Astrocyte (in vitro differentiated cells and primary cell): ENCODE data around the gene PRKCE. TPM values are rescaled to one million over a fixed set of nuclear protein-coding genes. Genes with fewer than 3 reads are reported as not detected.

Source experiments
- DNase-seq: peaks from one replicate; pipeline ENCODE4 v3.0.0-alpha.2; 2010; ENCODE audit warnings: low read depth
- FAIRE-seq: peaks from 2 replicates; lab custom pipeline; 2011; peaks lifted over from hg19 to GRCh38; lab: Jason Lieb, UNC
- H2AFZ ChIP-seq: 2 replicates; pipeline ENCODE4 v1.6.0; 2012; ENCODE audit warnings: low read depth, low read length, inconsistent platforms
- H3K27ac ChIP-seq: 2 replicates; pipeline ENCODE4 v1.5.1; 2011; ENCODE audit warnings: low read depth, low read length, inconsistent platforms
- H3K27me3 ChIP-seq: 2 replicates; pipeline ENCODE4 v1.6.0; 2011; ENCODE audit warnings: low read length, inconsistent platforms; ENCODE audit not compliant: insufficient read depth
- H3K36me3 ChIP-seq: 2 replicates; pipeline ENCODE4 v1.5.1; 2011; ENCODE audit warnings: low read length, inconsistent platforms; ENCODE audit not compliant: insufficient read depth
- H3K4me1 ChIP-seq: 2 replicates; pipeline ENCODE4 v1.5.1; 2011; ENCODE audit warnings: low read length, inconsistent platforms; ENCODE audit not compliant: insufficient read depth
- H3K4me2 ChIP-seq: 2 replicates; pipeline ENCODE4 v1.6.0; 2012; ENCODE audit warnings: low read length, inconsistent platforms
- H3K4me3 ChIP-seq: 2 replicates; pipeline ENCODE4 v1.5.1; 2011; ENCODE audit warnings: low read depth, mild to moderate bottlenecking, low read length, inconsistent platforms; ENCODE audit not compliant: insufficient read depth
- H3K79me2 ChIP-seq: 2 replicates; pipeline ENCODE4 v1.6.0; 2012; ENCODE audit warnings: mild to moderate bottlenecking, low read length, inconsistent platforms; ENCODE audit not compliant: insufficient read depth
- H3K9ac ChIP-seq: 2 replicates; pipeline ENCODE4 v1.6.0; 2012; ENCODE audit warnings: mild to moderate bottlenecking, low read length, inconsistent platforms
- H3K9me3 ChIP-seq: 2 replicates; pipeline ENCODE4 v1.5.1; 2012; ENCODE audit warnings: low read depth, mild to moderate bottlenecking, low read length, inconsistent platforms; ENCODE audit not compliant: insufficient read depth
- H4K20me1 ChIP-seq: 2 replicates; pipeline ENCODE4 v1.6.0; 2012; ENCODE audit warnings: low read length, inconsistent platforms; ENCODE audit not compliant: insufficient read depth
- H3K27ac Mint-ChIP-seq: one replicate; pipeline ENCODE4 v1.8.0; 2021; ENCODE audit warnings: mild to moderate bottlenecking, mixed read lengths; ENCODE audit not compliant: unreplicated experiment
- H3K27me3 Mint-ChIP-seq: one replicate; pipeline ENCODE4 v1.8.0; 2021; ENCODE audit warnings: low read depth, mixed read lengths; ENCODE audit not compliant: unreplicated experiment
- H3K36me3 Mint-ChIP-seq: one replicate; pipeline ENCODE4 v1.8.0; 2021; ENCODE audit warnings: low read depth, mixed read lengths; ENCODE audit not compliant: unreplicated experiment
- H3K4me1 Mint-ChIP-seq: one replicate; pipeline ENCODE4 v1.8.0; 2021; ENCODE audit warnings: low read depth, mixed read lengths; ENCODE audit not compliant: unreplicated experiment
- H3K4me3 Mint-ChIP-seq: one replicate; pipeline ENCODE4 v1.8.0; 2021; ENCODE audit warnings: mild to moderate bottlenecking, moderate library complexity, mixed read lengths; ENCODE audit not compliant: unreplicated experiment
- H3K9me3 Mint-ChIP-seq: one replicate; pipeline ENCODE4 v1.8.0; 2021; ENCODE audit warnings: mild to moderate bottlenecking, mixed read lengths; ENCODE audit not compliant: unreplicated experiment
- CTCF ChIP-seq: IDR thresholded peaks from 2 replicates; pipeline ENCODE4 v1.5.1; 2011; ENCODE audit warnings: low read depth, mild to moderate bottlenecking, inconsistent platforms, low read length, moderate library complexity; ENCODE audit not compliant: insufficient read depth
- EZH2 ChIP-seq: IDR thresholded peaks from 2 replicates; pipeline ENCODE4 v1.6.1; 2012; ENCODE audit warnings: mild to moderate bottlenecking, low read length, inconsistent platforms; ENCODE audit not compliant: insufficient read depth
- total RNA-seq: library from RNA; stranded (reverse); gene quantifications from 2 replicates; pipeline ENCODE4 v1.2.1, GENCODE V29; 2021

PRKCE gene
- total RNA-seq, 1 donor from 2014 or later = 12.8 TPM

DNA sequence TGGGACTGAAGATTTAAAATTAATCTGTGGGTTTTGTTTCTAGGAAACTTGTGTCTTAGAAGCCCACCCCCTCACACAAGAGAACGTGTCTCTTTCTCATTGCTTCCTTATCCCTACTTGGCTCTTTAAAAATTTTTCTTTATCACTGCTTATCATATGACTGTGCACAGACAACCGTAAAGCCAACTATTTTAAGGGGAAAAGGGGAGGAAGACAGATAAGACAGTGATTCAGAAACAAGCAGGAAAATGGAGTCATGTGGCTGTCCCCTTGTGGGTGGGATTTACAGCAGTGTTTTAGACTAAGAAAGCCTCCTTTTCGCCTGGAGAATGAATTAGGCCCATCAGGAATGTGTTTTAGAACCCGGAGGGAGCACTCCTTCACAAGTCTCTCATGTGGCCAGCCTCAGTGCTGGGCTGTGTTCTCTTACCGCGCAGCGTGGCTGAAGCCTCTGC, 17.6 kb downstream of the PRKCE start:
- peak overlapping the region; percentile 67 for H3K27ac ChIP-seq
- TF ChIP-seq CTCF (no peak), EZH2 (no peak)
- no peaks in the 10 kb centered on the region for H3K9me3 Mint-ChIP-seq

DNA sequence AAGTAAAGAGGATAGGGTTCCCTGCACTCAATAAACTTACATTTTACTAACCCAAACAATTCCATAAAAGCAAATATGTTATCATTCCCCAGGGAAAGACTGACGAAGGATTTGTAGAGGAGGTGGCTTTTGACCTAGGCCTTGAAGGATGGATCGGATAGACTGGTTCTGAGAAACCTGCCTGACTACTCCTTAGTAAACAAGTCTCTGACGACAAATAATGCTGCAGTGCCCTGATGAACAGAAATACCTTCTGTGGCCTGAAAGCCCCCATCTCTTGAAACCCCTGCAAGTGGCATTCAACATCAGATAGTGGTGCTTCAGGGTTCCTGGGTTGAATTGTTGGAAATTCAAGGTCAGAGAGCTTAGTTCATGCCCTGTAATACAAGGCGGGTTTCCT, 19.2 kb downstream of the PRKCE start:
- no peak overlapping the region for H3K27ac ChIP-seq
- DNase-seq (no peak), FAIRE-seq (no peak)
- no peaks in the 10 kb centered on the region for H3K9me3 ChIP-seq
- H3K4me2 ChIP-seq = no peak overlapping the region
- no peak for TF ChIP-seq CTCF
- no peak for TF ChIP-seq EZH2
- H3K9ac ChIP-seq = no peak overlapping the region
- no peaks in the 10 kb centered on the region for H3K36me3 ChIP-seq
- Mint-ChIP-seq H3K9me3 (no peaks in the 10 kb centered on the region), H3K4me1 (peaks cover 20% of the 10 kb centered on the region), H3K36me3 (no peaks in the 10 kb centered on the region), H3K4me3 (no peak overlapping the region), H3K27ac (no peak overlapping the region), H3K27me3 (no peaks in the 10 kb centered on the region)
- H3K4me3 ChIP-seq = no peak overlapping the region
- H3K4me1 ChIP-seq = peaks cover 12% of the 10 kb centered on the region
- no peak overlapping the region for H2AFZ ChIP-seq
- H4K20me1 ChIP-seq = peaks cover 8% of the 10 kb centered on the region
- H3K79me2 ChIP-seq = peaks cover 5% of the 10 kb centered on the region
- H3K27me3 ChIP-seq = no peaks in the 10 kb centered on the region

More for the DNA sequence above, 17.6 kb downstream of the PRKCE start:
- Mint-ChIP-seq H3K36me3 (no peaks in the 10 kb centered on the region), H3K4me1 (peaks cover 10% of the 10 kb centered on the region), H3K27ac (peak overlapping the region; percentile 62), H3K27me3 (no peaks in the 10 kb centered on the region), H3K4me3 (no peak overlapping the region)
- Histone ChIP-seq H3K4me1 (peaks cover 12% of the 10 kb centered on the region), H3K27me3 (no peaks in the 10 kb centered on the region), H2AFZ (peak overlapping the region; percentile 32), H3K79me2 (peaks cover 8% of the 10 kb centered on the region), H4K20me1 (peaks cover 9% of the 10 kb centered on the region), H3K4me2 (peak overlapping the region; percentile 44), H3K9ac (peak overlapping the region; percentile 58), H3K36me3 (no peaks in the 10 kb centered on the region), H3K4me3 (no peak overlapping the region), H3K9me3 (no peaks in the 10 kb centered on the region)
- DNase-seq (peak; percentile 88), FAIRE-seq (no peak)

DNA sequence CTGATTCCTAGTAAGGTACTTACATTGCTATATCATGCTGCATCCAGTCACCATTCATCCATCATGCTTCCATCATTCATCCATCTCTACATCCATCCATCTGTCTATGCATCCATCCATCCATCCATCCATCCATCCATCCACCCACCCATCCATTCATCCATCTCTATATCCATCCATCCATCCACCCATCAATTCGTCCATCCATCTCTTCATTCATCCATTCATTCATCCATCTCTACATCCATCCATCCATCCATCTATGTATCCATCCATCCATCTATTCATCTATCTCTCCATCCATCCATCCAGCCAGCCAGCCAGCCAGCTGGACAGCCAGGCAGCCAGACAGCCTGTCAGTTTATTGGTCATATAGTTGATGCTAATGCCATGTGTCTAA, 20.7 kb downstream of the PRKCE start:
- Histone ChIP-seq H4K20me1 (peaks cover 7% of the 10 kb centered on the region), H3K36me3 (no peaks in the 10 kb centered on the region), H3K9me3 (no peaks in the 10 kb centered on the region), H3K9ac (no peak overlapping the region), H3K27me3 (no peaks in the 10 kb centered on the region), H2AFZ (no peak overlapping the region), H3K27ac (no peak overlapping the region), H3K4me1 (peaks cover 12% of the 10 kb centered on the region), H3K4me3 (no peak overlapping the region), H3K4me2 (no peak overlapping the region), H3K79me2 (peaks cover 8% of the 10 kb centered on the region)
- FAIRE-seq (no peak), DNase-seq (no peak)
- H3K4me1 Mint-ChIP-seq = peaks cover 20% of the 10 kb centered on the region
- H3K27ac Mint-ChIP-seq = no peak overlapping the region
- H3K27me3 Mint-ChIP-seq = no peaks in the 10 kb centered on the region
- H3K36me3 Mint-ChIP-seq = no peaks in the 10 kb centered on the region
- no peak overlapping the region for H3K4me3 Mint-ChIP-seq
- no peak for TF ChIP-seq EZH2
- TF ChIP-seq CTCF = no peak
- no peaks in the 10 kb centered on the region for H3K9me3 Mint-ChIP-seq
